GM12878 (cell line): ENCODE data around the gene TLL2. TPM values are rescaled to one million over a fixed set of nuclear protein-coding genes. Genes with fewer than 3 reads are reported as not detected.

Experiments used
- ASH2L ChIP-seq: fragments of 300-600, 200-600 bp; sonication (generic); IDR thresholded peaks from 2 replicates; pipeline ENCODE4 v1.6.1; 2017; ENCODE audit warnings: low read depth, mild to moderate bottlenecking, borderline replicate concordance
- ATF2 ChIP-seq: IDR thresholded peaks from 2 replicates; pipeline ENCODE4 v1.6.1; 2012; ENCODE audit warnings: low read length, inconsistent platforms
- BCL11A ChIP-seq: IDR thresholded peaks from 2 replicates; pipeline ENCODE4 v1.6.1; 2011; ENCODE audit warnings: low read depth, low read length
- CHD2 ChIP-seq: IDR thresholded peaks from 2 replicates; pipeline ENCODE4 v1.6.1; 2011; ENCODE audit warnings: low read depth, low read length, improper control_type of control experiment, borderline replicate concordance
- HCFC1 ChIP-seq: fragments of 150-350 bp; IDR thresholded peaks from 2 replicates; pipeline ENCODE4 v1.6.1; 2014; ENCODE audit warnings: low read length
- IRF3 ChIP-seq: fragments of 450-650 bp; IDR thresholded peaks from 2 replicates; pipeline ENCODE4 v1.6.1; 2014; ENCODE audit warnings: mild to moderate bottlenecking
- JUNB ChIP-seq: IDR thresholded peaks from 2 replicates; pipeline ENCODE4 v1.6.1; 2016; ENCODE audit warnings: antibody characterized with exemption, mild to moderate bottlenecking
- JUND ChIP-seq: IDR thresholded peaks from 2 replicates; pipeline ENCODE4 v1.6.1; 2012; ENCODE audit warnings: low read depth, mild to moderate bottlenecking, low read length, improper control_type of control experiment, moderate library complexity
- KDM1A ChIP-seq: fragments of 200-600 bp; sonication (generic); IDR thresholded peaks from 2 replicates; pipeline ENCODE4 v1.6.1; 2016; ENCODE audit warnings: borderline replicate concordance
- LARP7 ChIP-seq: fragments of 450-650 bp; IDR thresholded peaks from 2 replicates; pipeline ENCODE4 v1.6.1; 2017; ENCODE audit warnings: mild to moderate bottlenecking
- MTA3 ChIP-seq: IDR thresholded peaks from 2 replicates; pipeline ENCODE4 v1.6.1; 2012; ENCODE audit warnings: low read length, inconsistent platforms, borderline replicate concordance
- MYC ChIP-seq: IDR thresholded peaks from 2 replicates; pipeline ENCODE4 v1.6.1; 2011; ENCODE audit warnings: mild to moderate bottlenecking, low read length, moderate library complexity, inconsistent platforms; ENCODE audit not compliant: insufficient read depth, insufficient replicate concordance, insufficient read length, severe bottlenecking
- NRF1 ChIP-seq: conservative IDR thresholded peaks from 2 replicates; pipeline ENCODE4 v1.6.1; 2011; ENCODE audit warnings: mild to moderate bottlenecking, low read depth, low read length, improper control_type of control experiment
- PAX8 ChIP-seq: fragments of 450-650 bp; IDR thresholded peaks from 2 replicates; pipeline ENCODE4 v1.6.1; 2017; ENCODE audit warnings: mild to moderate bottlenecking, moderate library complexity
- SIN3A ChIP-seq: IDR thresholded peaks from 2 replicates; pipeline ENCODE4 v1.6.1; 2012; ENCODE audit warnings: low read depth, low read length, improper control_type of control experiment
- SMAD1 ChIP-seq: fragments of 450-650 bp; IDR thresholded peaks from 2 replicates; pipeline ENCODE4 v1.6.1; 2018; ENCODE audit warnings: mild to moderate bottlenecking, low read depth; ENCODE audit not compliant: partially characterized antibody
- SREBF2 ChIP-seq: IDR thresholded peaks from 2 replicates; pipeline ENCODE4 v1.6.1; 2012; ENCODE audit warnings: mild to moderate bottlenecking, low read length
- SUPT20H ChIP-seq: IDR thresholded peaks from 2 replicates; pipeline ENCODE4 v1.6.1; 2011; ENCODE audit warnings: low read depth, mild to moderate bottlenecking, low read length, moderate library complexity, borderline replicate concordance; ENCODE audit not compliant: control insufficient read depth
- ZNF207 ChIP-seq: fragments of 450-650 bp; IDR thresholded peaks from 2 replicates; pipeline ENCODE4 v1.6.1; 2014; ENCODE audit warnings: antibody characterized with exemption, mild to moderate bottlenecking, borderline replicate concordance
- ZNF622 ChIP-seq: fragments of 450-650 bp; IDR thresholded peaks from 2 replicates; pipeline ENCODE4 v1.6.1; 2017; ENCODE audit warnings: mild to moderate bottlenecking, inconsistent platforms
- polyA plus RNA-seq, 11 experiments: library from polyadenylated mRNA; depleted of rRNA in 4 of 11; unstranded in 6 of 11; stranded (reverse) in 5 of 11; fragments of >200 nt; fragmentation: Nextera tagmentation in 4 of 11; fragmentation: Illumina TruSeq in 1 of 11; extraction: Ambion mirVana in 4 of 11; extraction: Trizol in 1 of 11; gene quantifications; 1 replicate in 1 of 11; 2 replicates in 10 of 11; pipeline versions ENCODE4 v1.2.1 to v1.2.3, GENCODE V29; 2011 to 2016; ENCODE audit warnings: inconsistent platforms in 2 of 11, missing spikeins in 2 of 11, low read depth in 1 of 11
- total RNA-seq, 4 experiments: library from RNA; depleted of rRNA in 3 of 4; stranded (reverse); fragments of >200 nt in 3 of 4; fragmentation: Illumina TruSeq in 1 of 4; extraction: Trizol in 1 of 4; gene quantifications; 2 replicates each; pipeline versions ENCODE4 v1.2.1 to v1.2.3, GENCODE V29; 2013 to 2021
- TF ChIP-seq, protein P1 (sequence below): fragments of 150-350 bp; IDR thresholded peaks from 2 replicates; pipeline ENCODE4 v1.6.1; 2016; ENCODE audit warnings: low read depth, low read length
- TF ChIP-seq, protein P2 (sequence below): fragments of 450-650 bp; IDR thresholded peaks from 2 replicates; pipeline ENCODE4 v1.6.1; 2017; ENCODE audit warnings: mild to moderate bottlenecking, low read depth, inconsistent platforms; ENCODE audit not compliant: poor library complexity, severe bottlenecking

The TLL2 gene
- total and polyA plus RNA-seq, 10 of the 15 experiments (the other 5 are each of a cell fraction or from before 2014, with no cell fraction given) = 0.02 to 2.1 (median 0.52) TPM

- TF ChIP-seq, protein P1, sequence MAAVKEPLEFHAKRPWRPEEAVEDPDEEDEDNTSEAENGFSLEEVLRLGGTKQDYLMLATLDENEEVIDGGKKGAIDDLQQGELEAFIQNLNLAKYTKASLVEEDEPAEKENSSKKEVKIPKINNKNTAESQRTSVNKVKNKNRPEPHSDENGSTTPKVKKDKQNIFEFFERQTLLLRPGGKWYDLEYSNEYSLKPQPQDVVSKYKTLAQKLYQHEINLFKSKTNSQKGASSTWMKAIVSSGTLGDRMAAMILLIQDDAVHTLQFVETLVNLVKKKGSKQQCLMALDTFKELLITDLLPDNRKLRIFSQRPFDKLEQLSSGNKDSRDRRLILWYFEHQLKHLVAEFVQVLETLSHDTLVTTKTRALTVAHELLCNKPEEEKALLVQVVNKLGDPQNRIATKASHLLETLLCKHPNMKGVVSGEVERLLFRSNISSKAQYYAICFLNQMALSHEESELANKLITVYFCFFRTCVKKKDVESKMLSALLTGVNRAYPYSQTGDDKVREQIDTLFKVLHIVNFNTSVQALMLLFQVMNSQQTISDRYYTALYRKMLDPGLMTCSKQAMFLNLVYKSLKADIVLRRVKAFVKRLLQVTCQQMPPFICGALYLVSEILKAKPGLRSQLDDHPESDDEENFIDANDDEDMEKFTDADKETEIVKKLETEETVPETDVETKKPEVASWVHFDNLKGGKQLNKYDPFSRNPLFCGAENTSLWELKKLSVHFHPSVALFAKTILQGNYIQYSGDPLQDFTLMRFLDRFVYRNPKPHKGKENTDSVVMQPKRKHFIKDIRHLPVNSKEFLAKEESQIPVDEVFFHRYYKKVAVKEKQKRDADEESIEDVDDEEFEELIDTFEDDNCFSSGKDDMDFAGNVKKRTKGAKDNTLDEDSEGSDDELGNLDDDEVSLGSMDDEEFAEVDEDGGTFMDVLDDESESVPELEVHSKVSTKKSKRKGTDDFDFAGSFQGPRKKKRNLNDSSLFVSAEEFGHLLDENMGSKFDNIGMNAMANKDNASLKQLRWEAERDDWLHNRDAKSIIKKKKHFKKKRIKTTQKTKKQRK = no peak
- TF ChIP-seq MYC (no peak), BCL11A (peak; percentile 72; the same call in 1 of the 2 replicates), IRF3 (no peak), ZNF207 (no peak), SIN3A (no peak), JUNB (peak; percentile 95), JUND (no peak), LARP7 (no peak), ATF2 (peak; percentile 82), KDM1A (no peak), NRF1 (no peak), ZNF622 (no peak), ASH2L (no peak), SREBF2 (no peak), SMAD1 (no peak), PAX8 (no peak), SUPT20H (no peak), MTA3 (0 out of 2 replicates have a peak, but pooled peaks have one; percentile 31), CHD2 (no peak), HCFC1 (no peak)
- TF ChIP-seq, protein P2, sequence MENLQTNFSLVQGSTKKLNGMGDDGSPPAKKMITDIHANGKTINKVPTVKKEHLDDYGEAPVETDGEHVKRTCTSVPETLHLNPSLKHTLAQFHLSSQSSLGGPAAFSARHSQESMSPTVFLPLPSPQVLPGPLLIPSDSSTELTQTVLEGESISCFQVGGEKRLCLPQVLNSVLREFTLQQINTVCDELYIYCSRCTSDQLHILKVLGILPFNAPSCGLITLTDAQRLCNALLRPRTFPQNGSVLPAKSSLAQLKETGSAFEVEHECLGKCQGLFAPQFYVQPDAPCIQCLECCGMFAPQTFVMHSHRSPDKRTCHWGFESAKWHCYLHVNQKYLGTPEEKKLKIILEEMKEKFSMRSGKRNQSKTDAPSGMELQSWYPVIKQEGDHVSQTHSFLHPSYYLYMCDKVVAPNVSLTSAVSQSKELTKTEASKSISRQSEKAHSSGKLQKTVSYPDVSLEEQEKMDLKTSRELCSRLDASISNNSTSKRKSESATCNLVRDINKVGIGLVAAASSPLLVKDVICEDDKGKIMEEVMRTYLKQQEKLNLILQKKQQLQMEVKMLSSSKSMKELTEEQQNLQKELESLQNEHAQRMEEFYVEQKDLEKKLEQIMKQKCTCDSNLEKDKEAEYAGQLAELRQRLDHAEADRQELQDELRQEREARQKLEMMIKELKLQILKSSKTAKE = no peak
These were observed 187.9 kb downstream of the TLL2 start (continued) for GRCh38 chr10:96325719-96326373.
